Activated naive CD4-positive, alpha-beta T cell treated with anti-CD3 and anti-CD28 coated beads, Interleukin-2, amount 10 ng/mL, durations not matched to agents 7 days and 5 days (primary cell): Measurements from ENCODE around the gene HTR7.
"Not testable (repeated sequence)": the region's sequence is repeated elsewhere in the genome, so short reads cannot be mapped to it uniquely, and the experiment has no call there.

Experiments
- CTCF ChIA-PET: fragments of 350-600 bp; sonication (Branson Sonifier 250); formaldehyde crosslinking; loops from one replicate; lab custom pipeline; 2021; ENCODE audit warnings: antibody characterized with exemption; lab: Charles Lee
- DNase-seq: peaks from one replicate; pipeline ENCODE4 v3.0.0-alpha.2; 2020
- H3K27ac Mint-ChIP-seq: one replicate; pipeline ENCODE4 v1.8.0; 2021; ENCODE audit warnings: mild to moderate bottlenecking, moderate library complexity, mixed read lengths
- H3K27me3 Mint-ChIP-seq: one replicate; pipeline ENCODE4 v1.8.0; 2021; ENCODE audit warnings: mild to moderate bottlenecking, mixed read lengths
- H3K36me3 Mint-ChIP-seq: one replicate; pipeline ENCODE4 v1.8.0; 2021; ENCODE audit warnings: mixed read lengths
- H3K4me1 Mint-ChIP-seq: one replicate; pipeline ENCODE4 v1.8.0; 2021; ENCODE audit warnings: mixed read lengths
- H3K4me3 Mint-ChIP-seq: one replicate; pipeline ENCODE4 v1.8.0; 2021; ENCODE audit warnings: mild to moderate bottlenecking, moderate library complexity, mixed read lengths
- H3K9me3 Mint-ChIP-seq: one replicate; pipeline ENCODE4 v1.8.0; 2021; ENCODE audit warnings: mixed read lengths

The HTR7 gene

DNA sequence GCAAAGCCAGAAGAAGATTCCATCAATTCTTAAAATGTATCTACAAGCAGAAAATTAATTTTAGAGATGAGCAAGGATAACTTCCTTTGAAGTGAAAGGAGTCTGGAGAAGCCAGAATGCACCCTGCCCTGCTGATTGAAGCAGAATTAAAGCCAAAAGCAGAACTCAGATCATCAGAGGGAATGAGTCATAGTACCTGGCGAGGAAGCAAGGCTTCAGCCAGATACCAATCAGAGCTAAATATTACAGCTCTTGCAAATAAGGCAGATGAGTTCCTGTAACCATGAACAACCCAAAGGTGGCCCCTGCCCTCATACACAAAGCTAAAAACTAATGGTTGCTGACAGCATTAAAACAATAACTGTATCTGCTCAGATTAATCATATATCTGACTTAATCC is 10.4 kb downstream of the HTR7 start:
- peaks cover 16% of the 10 kb centered on the region for H3K27me3 Mint-ChIP-seq
- H3K36me3 Mint-ChIP-seq: peaks cover 6% of the 10 kb centered on the region
- H3K27ac Mint-ChIP-seq: no peak overlapping the region
- no peak overlapping the region for H3K4me3 Mint-ChIP-seq
- peaks cover 14% of the 10 kb centered on the region for H3K9me3 Mint-ChIP-seq
- H3K4me1 Mint-ChIP-seq: no peaks in the 10 kb centered on the region
- CTCF ChIA-PET: no interaction called here
- DNase-seq: no peak

DNA sequence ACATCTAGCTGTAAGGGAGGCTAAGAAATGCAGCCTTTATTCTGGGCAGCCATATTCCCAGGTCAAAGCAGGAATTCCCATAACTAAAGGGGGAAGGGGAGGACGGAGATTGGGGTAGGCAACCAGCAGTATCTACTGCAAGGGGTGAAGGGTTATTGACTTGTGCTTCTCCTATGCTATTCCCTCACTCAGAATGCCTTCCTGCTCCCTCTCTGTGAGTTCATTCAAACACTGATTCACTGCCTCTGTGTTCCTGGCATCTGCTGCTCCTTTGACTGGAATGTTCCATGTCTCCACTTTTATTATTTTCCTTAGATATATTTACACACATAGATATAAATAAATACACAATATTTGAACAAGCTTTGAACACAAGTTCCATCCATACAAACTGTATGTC is 11.1 kb downstream of the HTR7 start:
- Mint-ChIP-seq H3K4me3 (no peak overlapping the region), H3K36me3 (peaks cover 6% of the 10 kb centered on the region), H3K9me3 (peaks cover 12% of the 10 kb centered on the region), H3K27me3 (peaks cover 16% of the 10 kb centered on the region), H3K27ac (no peak overlapping the region), H3K4me1 (no peaks in the 10 kb centered on the region)
- CTCF ChIA-PET: no interaction called here
- DNase-seq: no peak

DNA sequence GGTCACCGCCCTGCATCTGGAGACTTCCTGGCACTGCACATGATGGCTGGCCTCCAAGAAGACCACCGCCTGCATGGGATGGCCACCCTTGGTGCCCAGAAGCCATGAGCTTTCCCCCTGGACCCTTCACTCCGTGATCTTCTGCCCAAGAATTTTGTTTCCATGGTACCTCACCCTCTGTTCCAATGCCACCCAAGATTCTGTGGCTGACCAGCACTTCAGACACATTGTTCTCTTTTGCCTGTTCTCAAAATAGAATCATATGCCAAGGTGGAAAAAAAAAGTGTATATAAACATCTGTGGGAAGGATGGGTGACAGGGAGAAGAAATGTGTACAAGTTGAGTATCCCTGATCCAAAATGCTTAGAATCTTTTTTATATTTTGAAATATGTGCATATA is 12.1 kb downstream of the HTR7 start:
- peaks cover 16% of the 10 kb centered on the region for H3K27me3 Mint-ChIP-seq
- no peaks in the 10 kb centered on the region for H3K4me1 Mint-ChIP-seq
- H3K4me3 Mint-ChIP-seq: no peak overlapping the region
- H3K36me3 Mint-ChIP-seq: peaks cover 3% of the 10 kb centered on the region
- peaks cover 4% of the 10 kb centered on the region for H3K9me3 Mint-ChIP-seq
- H3K27ac Mint-ChIP-seq: no peak overlapping the region
- CTCF ChIA-PET: no interaction called here
- DNase-seq: no peak

DNA sequence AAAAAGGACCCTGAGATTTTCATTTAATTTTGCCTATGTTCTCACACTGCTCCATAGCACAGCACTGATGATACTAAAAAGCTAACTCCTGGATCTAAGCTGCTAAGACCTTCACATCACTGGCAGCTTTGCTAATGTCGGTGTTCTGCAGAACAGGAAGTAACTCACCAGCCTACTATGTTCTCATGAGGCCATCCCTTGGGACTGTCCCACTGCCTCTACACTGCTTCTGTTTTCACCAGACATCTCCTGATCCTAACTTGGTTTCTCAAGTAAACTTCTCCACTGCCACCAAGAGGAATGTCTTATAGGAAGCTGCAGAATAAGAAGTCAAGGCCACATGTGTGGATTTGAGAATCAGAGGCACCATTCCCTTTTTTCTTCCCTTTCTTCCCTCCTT is 15.1 kb downstream of the HTR7 start:
- no peak for DNase-seq
- H3K4me1 Mint-ChIP-seq: no peaks in the 10 kb centered on the region
- no peaks in the 10 kb centered on the region for H3K36me3 Mint-ChIP-seq
- H3K4me3 Mint-ChIP-seq: no peak overlapping the region
- CTCF ChIA-PET: no interaction called here
- no peak overlapping the region for H3K27ac Mint-ChIP-seq
- no peaks in the 10 kb centered on the region for H3K9me3 Mint-ChIP-seq
- peaks cover 12% of the 10 kb centered on the region for H3K27me3 Mint-ChIP-seq

DNA sequence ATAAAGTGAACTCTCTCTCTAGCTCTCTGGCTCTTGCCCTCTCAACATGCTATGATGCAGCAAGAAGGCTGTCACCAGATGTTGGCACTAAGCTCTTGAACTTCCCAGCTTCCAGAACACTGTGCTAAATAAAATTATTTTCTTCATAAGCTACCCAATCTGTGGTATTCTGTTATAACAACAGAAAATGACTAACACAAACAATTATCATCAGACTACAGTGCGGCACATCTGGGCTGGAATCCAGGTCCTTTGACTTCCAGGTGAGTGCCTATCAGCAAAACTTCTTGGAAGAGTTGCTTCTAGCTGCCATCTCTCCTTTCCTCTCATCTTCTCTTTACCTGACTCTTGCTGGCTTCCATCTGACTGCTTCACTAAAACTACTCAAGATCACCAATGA is 20.4 kb downstream of the HTR7 start:
- no peaks in the 10 kb centered on the region for H3K27me3 Mint-ChIP-seq
- no peaks in the 10 kb centered on the region for H3K4me1 Mint-ChIP-seq
- no peak overlapping the region for H3K4me3 Mint-ChIP-seq
- no peak for DNase-seq
- no peaks in the 10 kb centered on the region for H3K9me3 Mint-ChIP-seq
- no peak overlapping the region for H3K27ac Mint-ChIP-seq
- CTCF ChIA-PET: no interaction called here
- H3K36me3 Mint-ChIP-seq: no peaks in the 10 kb centered on the region

DNA sequence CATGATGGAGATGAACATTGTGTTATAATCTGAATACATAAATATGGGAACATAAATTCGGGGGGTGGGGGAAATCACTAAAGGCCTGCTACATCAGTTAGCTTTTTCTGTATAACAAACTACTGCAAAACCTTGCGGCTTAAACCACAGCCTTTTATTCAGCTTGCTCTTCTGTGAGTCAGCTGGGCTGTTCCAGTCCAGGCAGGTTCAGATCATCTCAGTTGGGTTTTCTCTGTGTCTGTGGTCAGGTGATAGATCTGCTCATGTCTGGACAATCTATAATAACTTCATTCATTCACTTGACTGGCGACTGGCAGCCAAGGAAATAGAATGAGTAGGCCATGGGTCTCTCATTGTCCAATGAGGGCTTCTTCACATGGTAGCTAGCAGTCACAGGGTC is 23.5 kb downstream of the HTR7 start:
- H3K9me3 Mint-ChIP-seq: no peaks in the 10 kb centered on the region
- no peak for DNase-seq
- H3K27me3 Mint-ChIP-seq: peaks cover 4% of the 10 kb centered on the region
- CTCF ChIA-PET: no interaction called here
- no peak overlapping the region for H3K4me3 Mint-ChIP-seq
- H3K36me3 Mint-ChIP-seq: no peaks in the 10 kb centered on the region
- H3K4me1 Mint-ChIP-seq: no peaks in the 10 kb centered on the region
- H3K27ac Mint-ChIP-seq: no peak overlapping the region

DNA sequence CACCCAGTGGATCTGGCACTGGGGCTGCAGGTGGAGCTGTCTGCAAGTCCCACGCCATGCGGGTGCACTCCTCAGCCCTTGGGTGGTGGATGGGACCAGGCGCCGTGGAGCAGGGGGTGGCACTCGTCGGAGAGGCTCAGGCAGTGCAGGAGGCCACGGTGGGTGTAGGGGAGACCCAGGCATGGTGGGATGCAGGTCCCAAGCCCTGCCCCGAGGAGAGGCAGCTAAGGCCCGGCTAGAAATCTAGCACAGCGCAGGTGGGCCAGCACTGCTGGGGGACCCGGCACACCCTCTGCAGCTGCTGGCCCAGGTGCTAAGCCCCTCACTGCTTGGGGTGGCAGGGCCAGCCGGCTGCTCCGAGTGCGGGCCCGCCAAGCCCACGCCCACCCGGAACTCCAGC is 25.7 kb downstream of the HTR7 start:
- no peaks in the 10 kb centered on the region for H3K4me1 Mint-ChIP-seq
- H3K27me3 Mint-ChIP-seq: peaks cover 8% of the 10 kb centered on the region
- no peak overlapping the region for H3K27ac Mint-ChIP-seq
- H3K36me3 Mint-ChIP-seq: no peaks in the 10 kb centered on the region
- H3K9me3 Mint-ChIP-seq: no peaks in the 10 kb centered on the region
- DNase-seq: no peak
- H3K4me3 Mint-ChIP-seq: no peak overlapping the region
- CTCF ChIA-PET: no interaction called here

DNA sequence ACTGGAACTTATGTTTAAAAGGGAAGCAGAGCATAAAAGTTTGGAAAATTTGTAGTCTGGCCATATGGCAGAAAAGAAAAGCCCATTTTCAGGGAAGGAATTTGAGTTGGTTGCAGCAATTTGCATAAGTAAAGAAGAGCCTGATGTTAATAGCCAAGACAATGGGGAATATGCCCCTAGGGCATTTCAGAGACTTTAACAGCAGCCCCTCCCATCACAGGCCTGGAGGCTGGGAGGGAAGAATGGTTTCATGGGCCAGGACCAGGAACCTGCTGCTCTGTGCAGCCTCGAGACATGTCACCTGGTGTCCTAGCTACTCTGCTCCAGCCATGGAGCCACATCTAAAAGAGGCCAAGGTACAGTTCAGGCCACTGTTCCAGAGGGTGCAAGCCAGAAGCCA is 35.3 kb downstream of the HTR7 start:
- Mint-ChIP-seq H3K4me1 (no peaks in the 10 kb centered on the region), H3K36me3 (no peaks in the 10 kb centered on the region), H3K4me3 (no peak overlapping the region), H3K9me3 (no peaks in the 10 kb centered on the region), H3K27me3 (peaks cover 10% of the 10 kb centered on the region), H3K27ac (no peak overlapping the region)
- DNase-seq: no peak
- CTCF ChIA-PET: no interaction called here

DNA sequence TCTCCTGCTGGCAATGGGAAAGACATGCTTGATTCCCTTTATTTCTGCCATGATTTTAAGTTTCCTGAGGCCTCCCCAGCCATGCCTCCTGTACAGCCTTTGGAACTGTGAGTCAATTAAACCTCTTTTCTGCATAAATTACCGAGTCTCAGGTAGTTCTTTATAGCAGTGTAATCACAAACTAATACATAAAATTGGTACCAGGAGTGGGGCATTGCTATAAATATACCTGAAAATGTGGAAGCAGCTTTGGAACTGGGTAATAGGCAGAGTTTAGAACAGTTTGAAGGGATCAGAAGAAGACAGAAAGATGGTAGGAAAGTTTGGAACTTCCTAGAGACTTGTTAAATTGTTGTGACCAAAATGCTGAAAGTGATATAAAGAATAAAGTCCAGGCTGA is 36.0 kb downstream of the HTR7 start:
- CTCF ChIA-PET, H3K4me3 Mint-ChIP-seq, H3K27me3 Mint-ChIP-seq, H3K36me3 Mint-ChIP-seq, H3K27ac Mint-ChIP-seq, DNase-seq, H3K4me1 Mint-ChIP-seq, H3K9me3 Mint-ChIP-seq: not testable (repeated sequence)

DNA sequence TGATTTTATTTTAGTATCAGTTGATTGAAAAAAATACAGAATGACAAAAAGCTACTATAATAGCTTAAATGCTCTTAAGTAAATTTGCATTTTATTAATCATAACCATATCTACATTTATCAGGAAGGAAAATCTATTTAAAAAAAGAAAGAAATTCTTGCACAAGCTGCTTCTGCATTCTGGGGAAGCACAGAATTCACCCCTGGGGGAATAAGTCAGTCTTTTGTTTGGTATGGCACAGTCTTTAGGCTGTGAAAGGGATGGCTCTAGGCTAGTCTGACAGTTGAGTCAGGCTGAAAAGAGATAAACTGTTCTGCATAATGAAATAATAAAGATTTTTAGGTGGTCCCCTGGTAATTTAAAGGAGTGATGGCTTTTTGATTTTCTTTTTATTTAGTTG is 37.9 kb downstream of the HTR7 start:
- DNase-seq: no peak
- Mint-ChIP-seq H3K4me1 (no peaks in the 10 kb centered on the region), H3K9me3 (no peaks in the 10 kb centered on the region), H3K36me3 (no peaks in the 10 kb centered on the region), H3K27me3 (peaks cover 7% of the 10 kb centered on the region), H3K27ac (no peak overlapping the region), H3K4me3 (no peak overlapping the region)
- CTCF ChIA-PET: no interaction called here

DNA sequence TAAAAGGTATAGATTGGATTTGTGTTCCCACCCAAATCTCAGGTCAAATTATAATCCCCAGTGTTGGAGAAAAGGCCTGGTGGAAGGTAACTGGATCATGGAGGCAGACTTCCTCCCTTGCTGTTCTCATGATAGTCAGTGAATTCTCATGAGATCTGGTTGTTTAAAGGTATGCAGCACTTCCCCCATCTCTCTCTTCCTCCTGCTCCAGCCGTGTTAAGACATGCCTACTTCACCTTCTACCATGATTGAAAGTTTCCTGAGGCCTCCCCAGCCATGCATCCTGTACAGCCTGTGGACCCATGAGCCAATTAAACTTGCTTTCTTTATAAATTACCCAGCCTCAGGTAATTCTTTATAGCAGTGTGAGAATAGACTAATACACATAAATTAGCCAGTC is 39.1 kb downstream of the HTR7 start:
- Mint-ChIP-seq H3K36me3 (no peaks in the 10 kb centered on the region), H3K27me3 (peaks cover 7% of the 10 kb centered on the region), H3K4me1 (no peaks in the 10 kb centered on the region), H3K9me3 (no peaks in the 10 kb centered on the region), H3K4me3 (no peak overlapping the region), H3K27ac (no peak overlapping the region)
- CTCF ChIA-PET: no interaction called here
- no peak for DNase-seq

DNA sequence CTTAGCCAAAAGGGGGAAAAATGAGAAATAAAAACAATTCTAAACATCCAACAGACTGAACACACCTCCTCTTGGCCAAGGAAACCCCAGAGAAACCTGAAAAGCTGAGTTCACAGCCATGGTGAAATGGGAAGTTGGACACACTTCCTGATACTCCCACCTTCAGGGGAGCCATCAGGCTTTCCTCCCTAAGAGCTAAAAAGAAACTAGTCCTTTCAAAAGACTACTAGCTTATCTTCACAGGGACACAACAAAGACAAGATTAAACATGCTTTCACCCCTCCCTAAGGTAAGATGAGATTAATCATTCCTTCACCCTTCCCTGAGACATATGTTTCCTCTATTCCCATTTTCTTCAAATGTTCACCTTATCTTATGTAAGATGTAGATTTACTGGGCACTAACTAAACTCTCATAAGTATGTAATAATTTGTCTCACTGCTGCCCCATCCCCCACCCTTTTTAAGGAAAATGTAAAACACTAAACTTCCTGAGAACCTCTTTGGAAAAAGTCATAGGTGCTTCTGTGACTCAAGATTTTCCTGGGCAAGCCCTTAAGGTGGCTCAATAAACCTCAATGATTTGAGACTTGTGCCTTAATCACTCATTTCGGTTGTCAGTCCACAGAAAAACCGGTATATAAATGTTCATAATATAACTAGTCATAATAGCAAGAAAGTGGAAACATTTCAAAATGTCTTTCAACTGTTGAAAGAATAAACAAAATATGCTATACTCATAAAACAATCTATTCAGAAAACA is 40.5 kb downstream of the HTR7 start:
- Mint-ChIP-seq H3K27ac (no peak overlapping the region), H3K4me3 (no peak overlapping the region), H3K27me3 (peaks cover 3% of the 10 kb centered on the region), H3K9me3 (no peaks in the 10 kb centered on the region), H3K4me1 (no peaks in the 10 kb centered on the region), H3K36me3 (no peaks in the 10 kb centered on the region)
- DNase-seq: no peak
- CTCF ChIA-PET: no interaction called here

DNA sequence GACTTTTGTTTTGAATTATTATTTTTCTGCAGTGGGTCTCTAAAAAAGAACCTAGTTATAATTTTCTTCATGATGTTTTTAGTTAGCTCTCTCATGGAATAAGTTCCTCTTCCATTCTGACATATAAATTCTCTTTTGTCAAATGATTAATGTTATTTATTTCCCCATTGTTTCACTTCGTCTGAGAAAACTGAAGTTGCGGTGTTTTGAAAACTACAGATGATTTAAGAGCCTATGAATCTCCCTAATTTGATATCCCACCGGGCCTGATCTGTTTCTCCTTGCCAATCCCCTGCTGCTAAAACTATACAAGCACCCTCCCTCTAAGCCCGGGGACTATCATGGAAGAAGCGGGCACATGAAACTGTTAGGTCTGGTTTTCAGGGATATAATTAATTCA is 41.4 kb downstream of the HTR7 start:
- CTCF ChIA-PET: no interaction called here
- Mint-ChIP-seq H3K4me1 (no peaks in the 10 kb centered on the region), H3K36me3 (no peaks in the 10 kb centered on the region), H3K9me3 (no peaks in the 10 kb centered on the region), H3K27ac (no peak overlapping the region), H3K27me3 (peaks cover 3% of the 10 kb centered on the region), H3K4me3 (no peak overlapping the region)
- DNase-seq: no peak

DNA sequence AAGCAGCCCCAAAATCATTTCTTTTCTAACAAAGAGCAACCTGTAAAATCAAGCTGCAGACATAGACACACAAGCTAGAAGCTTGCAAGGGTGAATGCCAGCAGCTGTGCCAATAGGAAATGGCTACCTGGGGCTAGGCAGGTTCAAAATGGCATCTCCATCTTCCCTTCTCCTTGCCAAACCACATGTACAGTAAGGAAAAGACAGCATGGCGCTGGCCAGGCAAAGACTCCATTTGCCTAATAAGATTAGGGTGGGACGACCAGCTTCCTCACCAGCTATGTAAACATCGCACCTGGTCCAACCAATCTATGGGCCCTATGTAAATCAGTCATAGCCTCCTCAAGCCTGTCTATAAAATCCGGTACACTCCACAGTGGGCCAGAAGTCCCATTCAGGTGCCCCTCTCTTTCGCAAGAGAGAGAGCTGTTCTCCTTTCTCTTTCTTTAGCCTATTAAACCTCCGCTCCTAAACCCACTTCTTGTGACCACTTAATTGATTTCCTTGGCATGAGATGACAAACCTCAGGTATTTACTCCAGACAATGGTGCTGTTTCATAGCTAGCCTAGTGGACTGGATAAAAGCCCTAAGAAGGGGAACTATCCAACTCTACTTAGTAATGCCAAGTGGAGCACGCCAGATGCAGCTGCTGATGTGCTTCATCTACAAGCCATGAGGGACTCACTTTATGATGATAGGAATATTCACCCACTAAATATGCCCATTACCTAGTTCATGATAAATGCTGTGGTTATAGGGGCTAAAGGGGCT is 44.1 kb downstream of the HTR7 start:
- Mint-ChIP-seq H3K27ac (no peak overlapping the region), H3K9me3 (no peaks in the 10 kb centered on the region), H3K4me1 (no peaks in the 10 kb centered on the region), H3K27me3 (peaks cover 3% of the 10 kb centered on the region), H3K36me3 (no peaks in the 10 kb centered on the region), H3K4me3 (no peak overlapping the region)
- CTCF ChIA-PET: interaction anchor here (1.2 kb wide), 1 partner anchor 25 kb away, joined by 3 read pairs; no protein-coding TSS in a partner anchor
- DNase-seq: no peak

DNA sequence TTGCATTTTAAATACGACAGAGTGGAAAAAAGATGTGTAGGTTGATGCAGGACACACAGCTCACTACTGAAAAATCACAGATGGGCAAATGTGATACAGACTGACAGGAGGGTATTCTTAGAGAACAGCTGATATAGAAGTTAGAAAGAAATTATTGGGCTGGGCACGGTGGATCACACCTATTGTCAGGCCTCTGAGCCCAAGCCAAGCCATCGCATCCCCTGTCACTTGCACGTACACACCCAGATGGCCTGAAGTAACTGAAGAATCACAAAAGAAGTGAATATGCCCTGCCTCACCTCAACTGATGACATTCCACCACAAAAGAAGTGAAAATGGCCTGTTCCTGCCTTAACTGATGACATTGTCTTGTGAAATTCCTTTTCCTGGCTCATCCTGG is 50.7 kb downstream of the HTR7 start:
- CTCF ChIA-PET, H3K27ac Mint-ChIP-seq, H3K9me3 Mint-ChIP-seq, H3K4me1 Mint-ChIP-seq, DNase-seq, H3K4me3 Mint-ChIP-seq, H3K36me3 Mint-ChIP-seq: not testable (repeated sequence)
- H3K27me3 Mint-ChIP-seq: peaks cover 12% of the 10 kb centered on the region
